NB4 (cell line): Measurements from ENCODE around the gene ERGIC1.
A peak's percentile ranks its signal among the peaks of the same experiment; 100 is the strongest.

ENCODE experiments used
- DNase-seq: peaks from one replicate; pipeline ENCODE4 v3.0.0; 2010; ENCODE audit warnings: low read depth
- H3K4me3 ChIP-seq: one replicate; pipeline ENCODE4 v1.5.1; 2011; ENCODE audit warnings: mild to moderate bottlenecking, low read depth, low read length, moderate library complexity
- CTCF ChIP-seq: IDR thresholded peaks from one replicate; pipeline ENCODE4 v1.5.1; 2012; ENCODE audit warnings: low read depth, low read length
- MAX ChIP-seq: IDR thresholded peaks from 2 replicates; pipeline ENCODE4 v1.6.1; 2011; ENCODE audit warnings: low read depth, low read length
- MYC ChIP-seq: IDR thresholded peaks from 2 replicates; pipeline ENCODE4 v1.6.1; 2011; ENCODE audit warnings: low read depth, low read length
- POLR2A ChIP-seq: IDR thresholded peaks from 2 replicates; pipeline ENCODE4 v1.6.1; 2011; ENCODE audit warnings: mild to moderate bottlenecking; ENCODE audit not compliant: insufficient read length; ENCODE audit errors: extremely low read depth

Gene ERGIC1

GRCh38 chr5:172901012-172901780 is 67.1 kb downstream of the ERGIC1 start:
- peak; percentile 24 for DNase-seq
- TF ChIP-seq MAX (no peak), CTCF (no peak), MYC (no peak), POLR2A (no peak)
- H3K4me3 ChIP-seq = no peak overlapping the region

GRCh38 chr5:172901788-172902496 is 67.9 kb downstream of the ERGIC1 start:
- DNase-seq = no peak
- TF ChIP-seq MYC = no peak
- no peak for TF ChIP-seq MAX
- no peak for TF ChIP-seq CTCF
- no peak for TF ChIP-seq POLR2A
- no peak overlapping the region for H3K4me3 ChIP-seq

GRCh38 chr5:172902497-172903472 is 68.7 kb downstream of the ERGIC1 start:
- DNase-seq = peak; percentile 35
- no peak overlapping the region for H3K4me3 ChIP-seq
- TF ChIP-seq MYC (no peak), POLR2A (no peak), MAX (no peak), CTCF (peak; percentile 35)

DNA sequence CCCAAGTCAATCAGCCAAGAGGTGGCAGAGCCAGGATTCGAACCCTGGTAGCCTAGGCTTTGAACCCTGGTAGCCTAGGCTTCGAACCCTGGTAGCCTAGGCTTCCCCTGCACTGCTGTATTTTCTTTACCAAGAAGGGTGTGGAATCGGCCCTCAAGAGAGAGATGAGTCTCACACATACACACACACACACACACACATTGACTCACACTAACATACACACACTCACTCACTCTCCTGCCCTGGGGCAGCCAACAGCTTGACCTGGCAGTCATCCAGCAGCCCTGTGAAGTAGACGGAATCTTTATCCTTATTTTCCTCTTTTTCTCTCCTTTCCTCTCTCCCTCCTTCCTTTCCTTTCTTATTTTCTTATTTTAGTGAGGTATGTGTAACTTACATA is 69.7 kb downstream of the ERGIC1 start:
- no peak for TF ChIP-seq POLR2A
- no peak for TF ChIP-seq MYC
- TF ChIP-seq CTCF = no peak
- TF ChIP-seq MAX = no peak
- DNase-seq = no peak
- no peak overlapping the region for H3K4me3 ChIP-seq

DNA sequence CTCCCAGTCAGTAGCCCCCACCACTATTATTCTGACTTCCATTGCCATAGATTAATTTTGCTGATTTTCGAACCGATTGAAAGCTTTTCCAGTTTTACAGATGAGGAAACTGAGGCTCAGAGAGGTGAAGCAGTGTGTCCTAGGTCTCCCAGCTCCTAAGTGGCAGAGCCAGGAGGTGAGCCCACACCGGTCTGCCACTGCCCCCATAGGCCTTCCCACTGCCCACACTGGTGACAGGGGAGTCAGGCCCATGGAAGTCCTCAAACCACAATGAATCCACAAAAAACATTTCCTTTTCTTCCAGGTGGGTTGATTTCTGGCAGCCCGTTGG is 70.2 kb downstream of the ERGIC1 start:
- DNase-seq = no peak
- no peak for TF ChIP-seq CTCF
- H3K4me3 ChIP-seq = no peak overlapping the region
